Fibroblast of lung (primary cell): ENCODE data around the gene SLC4A5. TPM values are rescaled to one million over a fixed set of nuclear protein-coding genes. Genes with fewer than 3 reads are reported as not detected.

Experiments used
- DNase-seq, 2 donors: peaks; one replicate each; pipeline versions ENCODE4 v3.0.0 to v3.0.0-alpha.2; 2010; ENCODE audit warnings: low read depth in 2 of 2
- H2AFZ ChIP-seq: 2 replicates; pipeline ENCODE4 v1.5.1; 2012; ENCODE audit warnings: low read length, control low read depth, inconsistent platforms
- H3K27ac ChIP-seq: 2 replicates; pipeline ENCODE4 v1.5.1; 2011; ENCODE audit warnings: low read length, control low read depth; ENCODE audit not compliant: insufficient read depth
- H3K27me3 ChIP-seq: 2 replicates; pipeline ENCODE4 v1.5.1; 2011; ENCODE audit warnings: mild to moderate bottlenecking, low read length; ENCODE audit not compliant: control insufficient read depth, insufficient read depth
- H3K36me3 ChIP-seq: 2 replicates; pipeline ENCODE4 v1.5.1; 2011; ENCODE audit warnings: low read length; ENCODE audit not compliant: control insufficient read depth, insufficient read depth
- H3K4me1 ChIP-seq: 2 replicates; pipeline ENCODE4 v1.5.1; 2011; ENCODE audit warnings: low read length; ENCODE audit not compliant: control insufficient read depth, insufficient read depth; ENCODE audit errors: extremely low read depth
- H3K4me2 ChIP-seq: 2 replicates; pipeline ENCODE4 v1.5.1; 2011; ENCODE audit warnings: low read length, control low read depth; ENCODE audit not compliant: insufficient read depth; ENCODE audit errors: extremely low read depth
- H3K4me3 ChIP-seq, 4 experiments: fragments of 200-600 bp in 1 of 4; sonication (generic) in 1 of 4; replicated peaks in 1 of 4; 2 replicates each; pipeline ENCODE4 v1.5.1; 2011 to 2016; ENCODE audit warnings: low read length in 4 of 4, low read depth in 3 of 4, mild to moderate bottlenecking in 3 of 4, control low read depth in 2 of 4, inconsistent platforms in 1 of 4, mixed read lengths in 1 of 4; ENCODE audit not compliant: insufficient read depth in 1 of 4; ENCODE audit errors: control extremely low read depth in 1 of 4
- H3K79me2 ChIP-seq: 2 replicates; pipeline ENCODE4 v1.5.1; 2012; ENCODE audit warnings: mild to moderate bottlenecking, low read length, inconsistent platforms; ENCODE audit not compliant: control insufficient read depth, insufficient read depth
- H3K9ac ChIP-seq: 2 replicates; pipeline ENCODE4 v1.5.1; 2011; ENCODE audit warnings: mild to moderate bottlenecking, low read length, control low read depth; ENCODE audit not compliant: insufficient read depth
- H3K9me3 ChIP-seq: 2 replicates; pipeline ENCODE4 v1.5.1; 2012; ENCODE audit warnings: low read depth, low read length; ENCODE audit not compliant: control insufficient read depth, insufficient read depth
- H4K20me1 ChIP-seq: 2 replicates; pipeline ENCODE4 v1.5.1; 2011; ENCODE audit warnings: low read length; ENCODE audit not compliant: control insufficient read depth, insufficient read depth; ENCODE audit errors: extremely low read depth
- EZH2 ChIP-seq: IDR thresholded peaks from 2 replicates; pipeline ENCODE4 v1.5.1; 2012; ENCODE audit warnings: low read length, control low read depth, mild to moderate bottlenecking; ENCODE audit errors: missing control alignments
- polyA plus RNA-seq, 2 donors: library from polyadenylated mRNA; depleted of rRNA in 1 of 2; stranded (reverse) in 1 of 2; unstranded in 1 of 2; fragments of >200 nt; gene quantifications; 2 replicates each; pipeline ENCODE4 v1.2.1, GENCODE V29; 2011 to 2012; ENCODE audit warnings: missing spikeins in 1 of 2
- total RNA-seq: library from RNA; depleted of rRNA; stranded (reverse); fragments of >200 nt; gene quantifications from 2 replicates; pipeline ENCODE4 v1.2.1, GENCODE V29; 2014
- TF ChIP-seq, protein P1 (sequence below), 2 donors: IDR thresholded peaks in 1 of 2; conservative IDR thresholded peaks in 1 of 2; 1 replicate in 1 of 2; 2 replicates in 1 of 2; pipeline ENCODE4 v1.5.1; 2011 to 2012; ENCODE audit warnings: low read length in 2 of 2, control low read depth in 1 of 2, inconsistent platforms in 1 of 2, low read depth in 1 of 2, mild to moderate bottlenecking in 1 of 2

SLC4A5 gene
- total and polyA plus RNA-seq, 2 donors (not counting 1 experiment from before 2014, with no cell fraction given) = 0.12 to 0.17 TPM

GRCh38 chr2:74375838-74376237 is 32.6 kb upstream of the SLC4A5 start:
- Histone ChIP-seq H3K4me2 (no peak overlapping the region), H3K4me1 (peaks cover 7% of the 10 kb centered on the region), H3K79me2 (peaks cover 34% of the 10 kb centered on the region), H3K36me3 (peaks cover 5% of the 10 kb centered on the region), H3K9me3 (no peaks in the 10 kb centered on the region), H3K27me3 (no peaks in the 10 kb centered on the region), H3K4me3 (no peak overlapping the region), H2AFZ (no peak overlapping the region), H3K27ac (no peak overlapping the region), H4K20me1 (no peaks in the 10 kb centered on the region), H3K9ac (no peak overlapping the region)
- DNase-seq = no peak
- no peak for TF ChIP-seq EZH2
- TF ChIP-seq, protein P1, sequence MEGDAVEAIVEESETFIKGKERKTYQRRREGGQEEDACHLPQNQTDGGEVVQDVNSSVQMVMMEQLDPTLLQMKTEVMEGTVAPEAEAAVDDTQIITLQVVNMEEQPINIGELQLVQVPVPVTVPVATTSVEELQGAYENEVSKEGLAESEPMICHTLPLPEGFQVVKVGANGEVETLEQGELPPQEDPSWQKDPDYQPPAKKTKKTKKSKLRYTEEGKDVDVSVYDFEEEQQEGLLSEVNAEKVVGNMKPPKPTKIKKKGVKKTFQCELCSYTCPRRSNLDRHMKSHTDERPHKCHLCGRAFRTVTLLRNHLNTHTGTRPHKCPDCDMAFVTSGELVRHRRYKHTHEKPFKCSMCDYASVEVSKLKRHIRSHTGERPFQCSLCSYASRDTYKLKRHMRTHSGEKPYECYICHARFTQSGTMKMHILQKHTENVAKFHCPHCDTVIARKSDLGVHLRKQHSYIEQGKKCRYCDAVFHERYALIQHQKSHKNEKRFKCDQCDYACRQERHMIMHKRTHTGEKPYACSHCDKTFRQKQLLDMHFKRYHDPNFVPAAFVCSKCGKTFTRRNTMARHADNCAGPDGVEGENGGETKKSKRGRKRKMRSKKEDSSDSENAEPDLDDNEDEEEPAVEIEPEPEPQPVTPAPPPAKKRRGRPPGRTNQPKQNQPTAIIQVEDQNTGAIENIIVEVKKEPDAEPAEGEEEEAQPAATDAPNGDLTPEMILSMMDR (conservative IDR thresholded peaks at IDR 0.05 in 1 of 2, IDR thresholded peaks at IDR 0.05 in 1 of 2; ENCODE audit: low read depth in 1 of 2, low read length in 2 of 2) = no peak

DNA sequence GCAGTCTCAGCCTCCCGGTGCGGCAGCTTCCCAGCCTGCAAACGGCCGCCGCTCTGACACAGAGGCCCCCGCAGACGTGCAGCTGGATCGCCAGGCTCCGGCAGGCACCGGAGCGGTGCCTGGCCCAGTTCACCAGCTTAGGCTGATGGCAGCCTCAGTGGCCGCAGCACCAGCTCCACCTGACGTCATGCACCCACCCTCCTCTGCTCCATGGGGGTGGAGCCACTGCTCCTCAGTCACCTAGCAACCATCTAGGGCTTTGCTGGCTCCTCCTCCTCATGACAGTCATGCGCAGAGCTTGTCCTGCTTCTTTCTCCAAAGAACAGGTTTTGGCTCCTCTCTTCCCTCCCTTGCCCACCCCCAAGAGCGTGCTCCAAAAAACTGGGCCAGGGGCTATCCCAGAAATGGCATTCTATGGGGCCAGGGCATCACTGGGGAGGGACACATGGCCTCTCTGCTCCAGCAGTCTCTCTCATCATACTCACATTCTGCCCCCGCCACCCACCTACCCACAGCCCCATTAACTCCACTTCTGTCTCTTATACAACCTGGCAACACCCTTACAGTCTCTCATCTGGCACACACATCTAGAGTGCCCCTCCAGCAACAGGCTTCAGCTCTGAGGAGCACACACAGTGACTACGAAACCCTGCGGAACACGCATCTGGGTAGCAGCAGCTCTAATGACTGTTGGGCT is 31.4 kb upstream of the SLC4A5 start:
- H3K36me3 ChIP-seq = peaks cover 15% of the 10 kb centered on the region
- H3K4me2 ChIP-seq = no peak overlapping the region
- H3K79me2 ChIP-seq = peaks cover 23% of the 10 kb centered on the region
- TF ChIP-seq, protein P1 (conservative IDR thresholded peaks at IDR 0.05 in 1 of 2, IDR thresholded peaks at IDR 0.05 in 1 of 2; ENCODE audit: low read depth in 1 of 2, low read length in 2 of 2) = no peak
- TF ChIP-seq EZH2 = no peak
- no peaks in the 10 kb centered on the region for H4K20me1 ChIP-seq
- H2AFZ ChIP-seq = no peak overlapping the region
- H3K27ac ChIP-seq = no peak overlapping the region
- peak; percentile 54 to 83 for DNase-seq
- no peaks in the 10 kb centered on the region for H3K27me3 ChIP-seq
- peak overlapping the region in 1 of 4 experiments; percentile 17 for H3K4me3 ChIP-seq
- H3K4me1 ChIP-seq = peaks cover 5% of the 10 kb centered on the region
- H3K9ac ChIP-seq = peak overlapping the region; percentile 4
- no peaks in the 10 kb centered on the region for H3K9me3 ChIP-seq

GRCh38 chr2:74373985-74374384 is 30.8 kb upstream of the SLC4A5 start:
- Histone ChIP-seq H2AFZ (no peak overlapping the region), H3K4me1 (peaks cover 3% of the 10 kb centered on the region), H3K27me3 (no peaks in the 10 kb centered on the region), H3K4me3 (peak overlapping the region in 1 of 4 experiments; percentile 17), H3K27ac (no peak overlapping the region), H4K20me1 (no peaks in the 10 kb centered on the region), H3K9me3 (no peaks in the 10 kb centered on the region), H3K36me3 (peaks cover 19% of the 10 kb centered on the region), H3K4me2 (no peak overlapping the region), H3K79me2 (peaks cover 16% of the 10 kb centered on the region), H3K9ac (peak overlapping the region; percentile 4)
- TF ChIP-seq, protein P1 (conservative IDR thresholded peaks at IDR 0.05 in 1 of 2, IDR thresholded peaks at IDR 0.05 in 1 of 2; ENCODE audit: low read depth in 1 of 2, low read length in 2 of 2) = no peak
- no peak for TF ChIP-seq EZH2
- DNase-seq = no peak
